BJ (cell line): ENCODE data around the gene SLC6A17. TPM values are rescaled to one million over a fixed set of nuclear protein-coding genes. Genes with fewer than 3 reads are reported as not detected.

Experiments used
- CTCF ChIA-PET: fragments of 350-600 bp; formaldehyde crosslinking; extraction: SDS; loops from one replicate; lab custom pipeline; 2021; ENCODE audit warnings: antibody characterized with exemption, inconsistent platforms; lab: Yijun Ruan, JAX
- POLR2A ChIA-PET: fragments of 300-600 bp; sonication (Branson Sonifier 250); formaldehyde crosslinking; extraction: SDS; loops from one replicate; lab custom pipeline; 2021; ENCODE audit warnings: antibody characterized with exemption; lab: Charles Lee
- DNase-seq: peaks from one replicate; pipeline ENCODE4 v3.0.0-alpha.2; 2011; ENCODE audit warnings: low read depth
- H3K27me3 ChIP-seq: 2 replicates; pipeline ENCODE4 v1.6.0; 2011; ENCODE audit warnings: low read length; ENCODE audit not compliant: control insufficient read depth, insufficient read depth
- H3K36me3 ChIP-seq: 2 replicates; pipeline ENCODE4 v1.5.1; 2011; ENCODE audit warnings: low read length; ENCODE audit not compliant: control insufficient read depth, insufficient read depth
- H3K4me3 ChIP-seq: 2 replicates; pipeline ENCODE4 v1.5.1; 2011; ENCODE audit warnings: low read depth, mild to moderate bottlenecking, control low read depth, low read length
- polyA plus RNA-seq: library from polyadenylated mRNA; depleted of rRNA; stranded (reverse); fragments of >200 nt; gene quantifications from 2 replicates; pipeline ENCODE4 v1.2.3, GENCODE V29; 2011
- TF ChIP-seq, protein P1 (sequence below): IDR thresholded peaks from 2 replicates; pipeline ENCODE4 v1.5.1; 2011; ENCODE audit warnings: low read depth, mild to moderate bottlenecking, control low read depth, inconsistent platforms, low read length, moderate library complexity; ENCODE audit not compliant: insufficient read depth

SLC6A17 gene
- polyA plus RNA-seq, 1 experiment, result 1.6 TPM

DNA sequence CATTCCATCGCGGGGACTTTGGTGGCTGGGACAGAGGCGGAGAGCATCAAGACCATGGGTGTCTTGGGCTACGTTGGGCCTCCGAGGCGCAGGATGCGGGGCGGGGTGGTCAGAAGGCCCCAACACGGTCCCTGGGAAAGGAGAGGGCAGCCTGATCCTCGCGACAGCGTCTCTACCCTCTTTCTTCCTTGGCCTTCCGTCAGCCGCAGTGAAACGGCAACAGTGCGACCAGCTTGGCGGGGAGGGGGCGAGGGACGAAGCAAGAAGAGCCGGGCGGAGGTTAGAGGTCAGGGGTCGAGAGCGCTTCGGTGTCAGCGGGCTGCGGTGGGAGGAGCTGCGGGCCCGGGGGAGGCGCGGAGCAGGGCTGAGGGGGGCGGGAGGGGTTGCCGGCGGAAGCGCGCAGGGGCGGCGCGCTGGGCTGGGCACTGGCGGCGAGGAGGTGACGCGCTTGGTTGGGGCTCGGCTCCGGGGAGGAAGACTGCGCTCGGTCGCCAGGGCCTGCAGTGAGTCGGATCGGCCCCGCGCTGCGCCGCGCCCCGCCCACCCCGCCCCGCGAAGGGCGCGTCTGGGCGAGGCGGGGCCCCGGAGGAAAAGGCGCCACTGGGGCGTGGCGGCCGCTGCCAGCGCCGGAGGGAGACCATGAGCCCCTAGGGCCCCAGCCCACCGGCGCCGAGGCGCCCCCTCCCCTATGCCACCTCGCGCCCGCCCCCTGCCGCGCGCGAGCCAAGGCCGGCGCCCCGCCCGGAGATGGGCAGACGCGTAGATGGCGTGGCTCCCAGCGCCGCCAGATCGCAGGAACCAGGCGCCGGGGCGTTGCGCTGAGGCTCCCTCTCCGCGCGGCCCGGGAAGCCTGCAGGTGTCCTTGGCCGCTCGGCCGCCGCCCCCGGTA is 59.7 kb downstream of the SLC6A17 start, which contains the start of gene KCNC4:
KCNC4 (plus strand) TSS at position 600 of the 889 bp plus-strand sequence. CDS start 1,186 bp downstream, outside the sequence.
- Histone ChIP-seq H3K4me3 (peak within 1 kb of the TSS; percentile 52), H3K27me3 (no peaks in the 10 kb centered on the region), H3K36me3 (no peaks in the 10 kb centered on the region)
- TF ChIP-seq, protein P1, sequence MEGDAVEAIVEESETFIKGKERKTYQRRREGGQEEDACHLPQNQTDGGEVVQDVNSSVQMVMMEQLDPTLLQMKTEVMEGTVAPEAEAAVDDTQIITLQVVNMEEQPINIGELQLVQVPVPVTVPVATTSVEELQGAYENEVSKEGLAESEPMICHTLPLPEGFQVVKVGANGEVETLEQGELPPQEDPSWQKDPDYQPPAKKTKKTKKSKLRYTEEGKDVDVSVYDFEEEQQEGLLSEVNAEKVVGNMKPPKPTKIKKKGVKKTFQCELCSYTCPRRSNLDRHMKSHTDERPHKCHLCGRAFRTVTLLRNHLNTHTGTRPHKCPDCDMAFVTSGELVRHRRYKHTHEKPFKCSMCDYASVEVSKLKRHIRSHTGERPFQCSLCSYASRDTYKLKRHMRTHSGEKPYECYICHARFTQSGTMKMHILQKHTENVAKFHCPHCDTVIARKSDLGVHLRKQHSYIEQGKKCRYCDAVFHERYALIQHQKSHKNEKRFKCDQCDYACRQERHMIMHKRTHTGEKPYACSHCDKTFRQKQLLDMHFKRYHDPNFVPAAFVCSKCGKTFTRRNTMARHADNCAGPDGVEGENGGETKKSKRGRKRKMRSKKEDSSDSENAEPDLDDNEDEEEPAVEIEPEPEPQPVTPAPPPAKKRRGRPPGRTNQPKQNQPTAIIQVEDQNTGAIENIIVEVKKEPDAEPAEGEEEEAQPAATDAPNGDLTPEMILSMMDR, result no peak
- peak; percentile 36 for DNase-seq
- ChIA-PET POLR2A (interaction anchor here (0.5 to 1.0 kb wide), 3 partner anchors 54 to 174 kb away, joined by 3 to 4 read pairs (median 4); partner anchors contain the start of gene RBM15), CTCF (interaction anchor here (0.7 to 18.4 kb wide), 12 partner anchors 12 to 287 kb away, joined by 3 to 1014 read pairs (median 20); partner anchors contain the start of genes LAMTOR5, PROK1 and RBM15)

DNA sequence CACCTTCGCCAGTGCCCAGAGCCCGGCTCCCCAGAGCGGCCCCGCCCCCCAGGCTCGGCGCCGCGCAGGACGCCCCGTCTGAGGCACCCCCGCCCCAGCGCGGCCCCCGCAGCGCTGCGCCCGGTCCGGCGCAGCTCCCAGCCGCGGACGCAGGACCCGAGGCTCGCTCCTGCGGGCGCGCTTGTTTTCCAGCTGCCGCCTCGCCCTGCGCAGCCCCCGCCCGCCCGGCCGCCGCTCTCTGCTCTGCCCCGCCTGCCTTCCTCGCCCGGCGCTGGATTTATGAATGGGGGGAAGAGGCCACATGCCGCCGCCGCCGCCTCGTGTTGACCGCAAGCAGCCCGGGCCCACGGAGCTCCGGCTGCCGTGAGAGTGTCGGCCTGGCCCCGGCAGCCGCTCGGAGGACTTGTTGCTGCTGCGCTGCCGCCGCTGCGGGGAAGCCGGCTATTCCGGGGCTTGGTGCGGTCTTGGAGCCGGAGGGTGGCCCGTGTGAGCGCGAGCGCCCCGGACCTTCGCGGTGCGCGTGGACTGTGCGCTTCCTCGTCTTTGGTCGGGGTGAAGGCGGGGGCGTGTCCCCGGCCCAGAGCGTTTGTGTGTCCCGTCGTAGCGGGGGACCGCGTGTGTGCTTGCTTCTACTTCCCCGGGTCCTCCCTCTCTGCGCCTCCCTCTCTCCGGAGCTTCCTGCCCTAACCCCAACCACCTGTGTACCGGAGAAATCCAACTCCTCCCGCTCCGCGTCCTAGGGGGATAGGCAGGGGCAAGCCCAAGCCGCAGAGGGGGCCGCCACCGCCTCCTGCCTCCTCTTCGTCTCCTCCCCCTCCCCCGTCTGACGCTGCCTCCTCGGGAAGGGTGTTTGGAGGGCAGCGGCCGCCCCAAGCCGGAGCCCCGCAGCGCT is 60.6 kb downstream of the SLC6A17 start:
- CTCF ChIA-PET, result interaction anchor here (4.6 to 18.4 kb wide), 5 partner anchors 13 to 286 kb away, joined by 31 to 1014 read pairs (median 92); partner anchors contain the start of genes PROK1 and RBM15
- H3K27me3 ChIP-seq, result no peaks in the 10 kb centered on the region
- TF ChIP-seq, protein P1, result no peak
- H3K36me3 ChIP-seq, result no peaks in the 10 kb centered on the region; the same call in 1 of the 2 replicates
- POLR2A ChIA-PET, result no interaction called here
- H3K4me3 ChIP-seq, result peak overlapping the region; percentile 52
- DNase-seq, result no peak

DNA sequence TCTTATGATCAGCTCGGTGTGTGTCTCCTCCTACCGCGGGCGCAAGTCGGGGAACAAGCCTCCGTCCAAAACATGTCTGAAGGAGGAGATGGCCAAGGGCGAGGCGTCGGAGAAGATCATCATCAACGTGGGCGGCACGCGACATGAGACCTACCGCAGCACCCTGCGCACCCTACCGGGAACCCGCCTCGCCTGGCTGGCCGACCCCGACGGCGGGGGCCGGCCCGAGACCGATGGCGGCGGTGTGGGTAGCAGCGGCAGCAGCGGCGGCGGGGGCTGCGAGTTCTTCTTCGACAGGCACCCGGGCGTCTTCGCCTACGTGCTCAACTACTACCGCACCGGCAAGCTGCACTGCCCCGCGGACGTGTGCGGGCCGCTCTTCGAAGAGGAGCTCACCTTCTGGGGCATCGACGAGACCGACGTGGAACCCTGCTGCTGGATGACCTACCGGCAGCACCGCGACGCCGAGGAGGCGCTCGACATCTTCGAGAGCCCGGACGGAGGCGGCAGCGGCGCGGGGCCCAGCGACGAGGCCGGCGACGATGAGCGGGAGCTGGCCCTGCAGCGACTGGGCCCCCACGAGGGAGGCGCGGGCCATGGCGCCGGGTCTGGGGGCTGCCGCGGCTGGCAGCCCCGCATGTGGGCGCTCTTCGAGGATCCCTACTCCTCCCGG is 61.3 kb downstream of the SLC6A17 start:
- ChIA-PET POLR2A (no interaction called here), CTCF (interaction anchor here (5.9 to 18.4 kb wide), 3 partner anchors 95 to 248 kb away, joined by 77 to 1014 read pairs (median 331); partner anchors contain the start of genes PROK1 and RBM15)
- Histone ChIP-seq H3K4me3 (peak overlapping the region; percentile 52), H3K27me3 (no peaks in the 10 kb centered on the region), H3K36me3 (no peaks in the 10 kb centered on the region; the same call in 1 of the 2 replicates)
- TF ChIP-seq, protein P1, result no peak
- DNase-seq, result no peak

DNA sequence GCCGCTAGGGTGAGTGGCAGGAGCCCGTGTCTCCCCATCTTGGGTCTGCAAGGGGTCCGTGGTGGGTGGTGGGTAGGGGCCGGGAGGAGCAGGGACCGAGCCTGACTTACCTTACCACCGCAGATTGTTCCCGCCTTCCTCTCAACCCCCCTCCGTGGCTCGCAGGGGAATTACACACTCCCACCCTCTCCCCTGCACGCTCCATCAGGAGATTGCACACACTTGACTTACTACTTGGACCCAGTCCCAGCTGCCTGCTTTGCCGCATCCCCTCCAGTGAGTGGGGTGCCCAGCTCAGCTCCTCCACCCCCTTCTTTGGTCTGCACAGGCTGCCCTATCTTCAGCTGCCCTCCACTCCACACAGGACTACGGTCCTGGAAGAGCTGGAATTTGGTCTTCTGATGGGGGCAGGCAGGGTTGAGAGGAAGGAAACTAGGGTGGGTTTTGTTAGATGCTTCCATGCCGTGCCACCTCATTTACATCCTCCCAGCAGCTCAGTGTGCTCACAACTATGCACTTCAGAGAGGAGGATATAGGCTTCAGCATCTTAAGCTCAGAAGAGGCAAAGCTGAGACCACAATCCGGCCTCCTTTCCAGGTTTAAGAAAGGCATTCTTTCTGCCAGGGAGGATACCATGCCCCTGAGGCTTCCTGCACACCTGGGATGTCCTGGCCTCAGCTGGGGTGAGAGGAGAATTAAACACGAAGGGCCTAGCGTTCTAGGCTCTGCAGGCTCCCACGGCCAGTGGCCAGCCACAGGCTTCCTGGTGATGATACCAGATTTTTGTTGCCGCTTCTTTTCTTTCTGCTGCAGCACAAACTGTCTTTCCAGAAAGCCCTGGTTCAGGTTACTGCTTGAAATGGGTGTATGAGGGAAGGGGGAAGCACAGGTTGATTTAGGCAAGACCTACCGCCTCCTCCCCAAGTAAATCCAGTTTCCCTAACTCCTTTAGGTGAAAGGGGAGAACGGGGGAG is 62.2 kb downstream of the SLC6A17 start:
- Histone ChIP-seq H3K27me3 (no peaks in the 10 kb centered on the region), H3K36me3 (no peaks in the 10 kb centered on the region; the same call in 1 of the 2 replicates), H3K4me3 (no peak overlapping the region)
- ChIA-PET POLR2A (no interaction called here), CTCF (interaction anchor here (1.3 to 18.4 kb wide), 4 partner anchors 15 to 284 kb away, joined by 3 to 1014 read pairs (median 168); partner anchors contain the start of gene PROK1)
- DNase-seq, result no peak
- TF ChIP-seq, protein P1, result no peak
